Cardiac muscle cell (in vitro differentiated cells and primary cell): Measurements from ENCODE around the gene NCOA7. TPM values are rescaled to one million over a fixed set of nuclear protein-coding genes. Genes with fewer than 3 reads are reported as not detected.
"Not testable (repeated sequence)": the region's sequence is repeated elsewhere in the genome, so short reads cannot be mapped to it uniquely, and the experiment has no call there.

Source experiments
- DNase-seq, 2 donors: peaks; one replicate each; pipeline versions ENCODE4 v3.0.0 to v3.0.0-alpha.2; 2010 to 2017; ENCODE audit warnings: low read depth in 1 of 2, low spot score in 1 of 2
- H3K27ac ChIP-seq: fragments of 200-600 bp; sonication (generic); 2 replicates; pipeline ENCODE4 v1.5.1; 2016
- H3K27me3 ChIP-seq: fragments of 200-600 bp; sonication (generic); 2 replicates; pipeline ENCODE4 v1.6.0; 2016; ENCODE audit warnings: control low read depth
- H3K36me3 ChIP-seq: fragments of 200-600 bp; sonication (generic); 2 replicates; pipeline ENCODE4 v1.5.1; 2016; ENCODE audit warnings: control low read depth
- H3K4me1 ChIP-seq: fragments of 200-600 bp; sonication (generic); 2 replicates; pipeline ENCODE4 v1.8.1; 2017; ENCODE audit warnings: low read depth, mild to moderate bottlenecking, mixed run types
- H3K4me3 ChIP-seq: fragments of 200-600 bp; sonication (generic); 2 replicates; pipeline ENCODE4 v1.5.1; 2016; ENCODE audit warnings: mild to moderate bottlenecking
- H3K9me3 ChIP-seq: fragments of 200-600 bp; sonication (generic); 2 replicates; pipeline ENCODE4 v1.5.1; 2017; ENCODE audit warnings: low read depth, mild to moderate bottlenecking, control low read depth
- polyA plus RNA-seq: library from polyadenylated mRNA; unstranded; fragments of >200 nt; fragmentation: Nextera tagmentation; extraction: Ambion mirVana; gene quantifications from 2 replicates; pipeline ENCODE4 v1.2.1, GENCODE V29; 2016
- total RNA-seq: library from RNA; depleted of rRNA; stranded (reverse); fragments of >200 nt; gene quantifications from 2 replicates; pipeline ENCODE4 v1.2.3, GENCODE V29; 2016
- TF ChIP-seq, protein P1 (sequence below): IDR thresholded peaks from 2 replicates; pipeline ENCODE4 v1.5.1; 2012; ENCODE audit warnings: low read depth, mild to moderate bottlenecking, low read length

NCOA7 gene
- total and polyA plus RNA-seq, 2 experiments from 2014 or later, result 4.2 to 5.8 TPM

DNA sequence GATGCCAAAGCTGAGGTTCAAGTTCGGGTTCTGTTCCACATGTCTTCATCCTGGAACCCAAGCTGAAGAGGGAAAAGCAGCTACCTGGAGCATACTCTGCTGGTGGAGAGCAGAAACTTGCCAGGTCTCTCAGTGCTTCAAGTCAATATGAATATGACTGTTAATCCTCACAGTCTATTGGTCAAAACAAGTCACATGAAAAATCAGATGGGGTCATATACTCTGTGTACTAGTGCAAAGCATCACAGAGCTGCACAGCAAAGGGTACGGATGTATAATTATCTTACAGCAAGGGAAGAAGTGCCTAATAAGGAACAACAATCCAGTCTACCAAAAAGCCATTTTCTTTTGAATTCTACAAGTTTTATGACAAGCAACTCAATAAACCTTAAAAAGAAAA lies 11.6 kb downstream of the NCOA7 start:
- no peaks in the 10 kb centered on the region for H3K36me3 ChIP-seq
- no peaks in the 10 kb centered on the region for H3K4me1 ChIP-seq
- no peaks in the 10 kb centered on the region for H3K9me3 ChIP-seq
- TF ChIP-seq, protein P1, sequence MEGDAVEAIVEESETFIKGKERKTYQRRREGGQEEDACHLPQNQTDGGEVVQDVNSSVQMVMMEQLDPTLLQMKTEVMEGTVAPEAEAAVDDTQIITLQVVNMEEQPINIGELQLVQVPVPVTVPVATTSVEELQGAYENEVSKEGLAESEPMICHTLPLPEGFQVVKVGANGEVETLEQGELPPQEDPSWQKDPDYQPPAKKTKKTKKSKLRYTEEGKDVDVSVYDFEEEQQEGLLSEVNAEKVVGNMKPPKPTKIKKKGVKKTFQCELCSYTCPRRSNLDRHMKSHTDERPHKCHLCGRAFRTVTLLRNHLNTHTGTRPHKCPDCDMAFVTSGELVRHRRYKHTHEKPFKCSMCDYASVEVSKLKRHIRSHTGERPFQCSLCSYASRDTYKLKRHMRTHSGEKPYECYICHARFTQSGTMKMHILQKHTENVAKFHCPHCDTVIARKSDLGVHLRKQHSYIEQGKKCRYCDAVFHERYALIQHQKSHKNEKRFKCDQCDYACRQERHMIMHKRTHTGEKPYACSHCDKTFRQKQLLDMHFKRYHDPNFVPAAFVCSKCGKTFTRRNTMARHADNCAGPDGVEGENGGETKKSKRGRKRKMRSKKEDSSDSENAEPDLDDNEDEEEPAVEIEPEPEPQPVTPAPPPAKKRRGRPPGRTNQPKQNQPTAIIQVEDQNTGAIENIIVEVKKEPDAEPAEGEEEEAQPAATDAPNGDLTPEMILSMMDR, result no peak
- H3K27me3 ChIP-seq, result no peaks in the 10 kb centered on the region
- no peak for DNase-seq
- H3K4me3 ChIP-seq, result no peak overlapping the region
- no peak overlapping the region for H3K27ac ChIP-seq

GRCh38 chr6:125802943-125803377 lies 12.2 kb downstream of the NCOA7 start:
- TF ChIP-seq, protein P1, result no peak
- Histone ChIP-seq H3K27me3 (no peaks in the 10 kb centered on the region), H3K9me3 (no peaks in the 10 kb centered on the region), H3K4me3 (no peak overlapping the region), H3K27ac (no peak overlapping the region), H3K36me3 (no peaks in the 10 kb centered on the region), H3K4me1 (no peaks in the 10 kb centered on the region)
- peak in 1 of 2 donors; percentile 61 for DNase-seq

DNA sequence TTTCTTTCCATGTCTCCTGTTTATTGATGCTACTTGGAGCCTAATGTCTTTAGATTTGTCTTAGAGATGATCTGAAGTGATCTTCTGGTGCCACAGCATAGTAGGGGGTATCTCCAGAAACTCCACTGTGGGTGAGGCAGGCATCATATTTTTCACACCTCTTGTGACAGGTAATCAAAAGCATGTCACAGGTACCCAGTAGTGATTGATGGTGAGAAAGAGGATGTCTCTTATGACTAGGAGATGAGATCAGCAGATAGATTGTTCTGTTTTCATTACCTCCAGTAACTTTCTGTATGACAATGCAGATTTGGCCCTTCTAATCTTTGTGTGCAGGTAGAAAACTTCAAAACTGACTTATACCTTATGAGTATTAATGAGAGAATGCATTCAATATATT lies 13.5 kb downstream of the NCOA7 start:
- Histone ChIP-seq H3K4me3 (no peak overlapping the region), H3K36me3 (no peaks in the 10 kb centered on the region)

DNA sequence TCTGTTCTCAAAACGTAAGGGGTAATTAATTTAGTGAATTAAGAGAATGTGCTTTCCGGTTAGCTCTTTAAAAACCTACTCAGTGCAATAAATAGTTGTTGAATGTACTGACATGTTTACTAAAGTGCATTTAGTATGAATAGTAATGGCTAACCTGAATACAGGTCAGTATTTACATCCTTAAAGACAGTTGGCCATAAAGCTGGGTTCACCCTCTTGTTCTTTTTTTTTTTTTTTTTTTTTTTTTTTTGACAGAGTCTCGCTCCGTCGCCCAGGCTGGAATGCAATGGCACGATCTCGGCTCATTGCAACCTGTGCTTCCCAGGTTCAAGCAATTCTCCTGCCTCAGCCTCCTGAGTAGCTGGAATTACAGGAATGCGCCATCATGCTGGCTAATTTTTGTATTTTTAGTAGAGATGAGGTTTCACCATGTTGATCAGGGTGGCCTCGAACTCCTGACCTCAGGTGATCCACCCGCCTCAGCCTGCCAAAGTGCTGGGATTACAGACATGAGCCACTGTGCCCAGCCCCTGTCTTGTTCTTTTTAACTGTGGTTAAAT lies 14.2 kb downstream of the NCOA7 start:
- H3K9me3 ChIP-seq, H3K36me3 ChIP-seq, H3K27me3 ChIP-seq, H3K4me3 ChIP-seq, DNase-seq, H3K4me1 ChIP-seq, H3K27ac ChIP-seq: not testable (repeated sequence)

More for the DNA sequence above, 13.5 kb downstream of the NCOA7 start:
- Histone ChIP-seq H3K27me3 (no peaks in the 10 kb centered on the region), H3K9me3 (no peaks in the 10 kb centered on the region), H3K4me1 (no peaks in the 10 kb centered on the region), H3K27ac (no peak overlapping the region)
- no peak for DNase-seq
- TF ChIP-seq, protein P1, result no peak

DNA sequence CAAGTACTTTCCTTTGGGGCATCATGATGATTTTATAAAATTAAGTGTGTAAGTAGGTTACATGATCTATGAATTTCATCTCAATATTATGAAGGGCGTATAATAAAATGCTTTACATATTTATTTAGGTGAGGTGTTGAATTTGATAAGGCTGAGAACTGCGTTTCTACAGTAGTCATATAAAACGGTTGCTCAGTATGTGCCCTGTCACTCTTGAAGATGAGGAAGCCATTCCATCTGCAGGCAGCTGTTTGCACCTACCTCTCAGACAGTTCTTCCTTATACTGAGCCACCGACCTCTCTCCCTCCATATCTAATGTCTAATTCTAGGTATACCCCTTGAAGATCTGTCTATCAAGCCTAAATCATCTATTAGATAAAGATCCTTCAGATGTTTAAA lies 16.1 kb downstream of the NCOA7 start:
- TF ChIP-seq, protein P1, result no peak
- Histone ChIP-seq H3K27me3 (no peaks in the 10 kb centered on the region), H3K9me3 (no peaks in the 10 kb centered on the region), H3K4me1 (no peaks in the 10 kb centered on the region), H3K27ac (no peak overlapping the region), H3K4me3 (no peak overlapping the region), H3K36me3 (no peaks in the 10 kb centered on the region)
- no peak for DNase-seq

DNA sequence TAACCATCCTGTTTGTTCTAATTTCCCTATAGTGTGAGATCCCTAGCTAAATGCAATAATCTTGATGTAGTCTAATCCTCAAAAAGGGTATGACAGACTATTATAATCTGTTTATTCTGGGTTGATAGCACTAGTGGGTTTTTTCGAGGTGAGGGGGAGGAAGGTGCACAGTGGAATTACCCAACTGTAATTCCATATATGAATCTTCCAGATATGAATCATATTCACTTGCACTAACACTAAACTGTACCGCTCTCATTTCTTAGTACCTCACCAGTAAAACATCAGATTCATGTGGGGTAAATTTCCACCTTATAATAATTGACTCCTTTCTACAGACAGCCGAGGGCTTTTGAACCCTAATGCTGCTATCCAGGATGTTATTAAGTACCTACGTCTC lies 16.5 kb downstream of the NCOA7 start:
- no peaks in the 10 kb centered on the region for H3K27me3 ChIP-seq
- no peak overlapping the region for H3K27ac ChIP-seq
- H3K9me3 ChIP-seq, result no peaks in the 10 kb centered on the region
- no peaks in the 10 kb centered on the region for H3K4me1 ChIP-seq
- TF ChIP-seq, protein P1, result no peak
- H3K36me3 ChIP-seq, result no peaks in the 10 kb centered on the region
- DNase-seq, result no peak
- no peak overlapping the region for H3K4me3 ChIP-seq
